Keratinocyte (primary cell): ENCODE results near the gene FHL5.

Source experiments
- EZH2 ChIP-seq: IDR thresholded peaks from one replicate; pipeline ENCODE4 v1.6.1; 2012; ENCODE audit warnings: inconsistent platforms, mild to moderate bottlenecking, low read length, moderate library complexity
- TF ChIP-seq, protein P1 (sequence below), 3 experiments: IDR thresholded peaks in 1 of 3; conservative IDR thresholded peaks in 1 of 3; optimal IDR thresholded peaks in 1 of 3; 2 replicates in 2 of 3; 3 replicates in 1 of 3; pipeline versions ENCODE3 to v1.5.1; 2011; ENCODE audit warnings: low read length in 3 of 3, mild to moderate bottlenecking in 3 of 3, moderate library complexity in 2 of 3, control low read depth in 1 of 3, inconsistent platforms in 1 of 3; ENCODE audit not compliant: insufficient read depth in 2 of 3; ENCODE audit errors: extremely low read depth in 1 of 3

GRCh38 chr6:96652552-96652951 is 89.6 kb downstream of the FHL5 start:
- TF ChIP-seq, protein P1, sequence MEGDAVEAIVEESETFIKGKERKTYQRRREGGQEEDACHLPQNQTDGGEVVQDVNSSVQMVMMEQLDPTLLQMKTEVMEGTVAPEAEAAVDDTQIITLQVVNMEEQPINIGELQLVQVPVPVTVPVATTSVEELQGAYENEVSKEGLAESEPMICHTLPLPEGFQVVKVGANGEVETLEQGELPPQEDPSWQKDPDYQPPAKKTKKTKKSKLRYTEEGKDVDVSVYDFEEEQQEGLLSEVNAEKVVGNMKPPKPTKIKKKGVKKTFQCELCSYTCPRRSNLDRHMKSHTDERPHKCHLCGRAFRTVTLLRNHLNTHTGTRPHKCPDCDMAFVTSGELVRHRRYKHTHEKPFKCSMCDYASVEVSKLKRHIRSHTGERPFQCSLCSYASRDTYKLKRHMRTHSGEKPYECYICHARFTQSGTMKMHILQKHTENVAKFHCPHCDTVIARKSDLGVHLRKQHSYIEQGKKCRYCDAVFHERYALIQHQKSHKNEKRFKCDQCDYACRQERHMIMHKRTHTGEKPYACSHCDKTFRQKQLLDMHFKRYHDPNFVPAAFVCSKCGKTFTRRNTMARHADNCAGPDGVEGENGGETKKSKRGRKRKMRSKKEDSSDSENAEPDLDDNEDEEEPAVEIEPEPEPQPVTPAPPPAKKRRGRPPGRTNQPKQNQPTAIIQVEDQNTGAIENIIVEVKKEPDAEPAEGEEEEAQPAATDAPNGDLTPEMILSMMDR (optimal IDR thresholded peaks at IDR 0.05 in 1 of 3, IDR thresholded peaks at IDR 0.05 in 1 of 3, conservative IDR thresholded peaks at IDR 0.05 in 1 of 3; ENCODE audit: extremely low read depth in 1 of 3, insufficient read depth in 2 of 3, low read length in 3 of 3), result no peak
- TF ChIP-seq EZH2, result no peak
